Measurements from ENCODE around the gene ABCD4.

Gene ABCD4

DNA sequence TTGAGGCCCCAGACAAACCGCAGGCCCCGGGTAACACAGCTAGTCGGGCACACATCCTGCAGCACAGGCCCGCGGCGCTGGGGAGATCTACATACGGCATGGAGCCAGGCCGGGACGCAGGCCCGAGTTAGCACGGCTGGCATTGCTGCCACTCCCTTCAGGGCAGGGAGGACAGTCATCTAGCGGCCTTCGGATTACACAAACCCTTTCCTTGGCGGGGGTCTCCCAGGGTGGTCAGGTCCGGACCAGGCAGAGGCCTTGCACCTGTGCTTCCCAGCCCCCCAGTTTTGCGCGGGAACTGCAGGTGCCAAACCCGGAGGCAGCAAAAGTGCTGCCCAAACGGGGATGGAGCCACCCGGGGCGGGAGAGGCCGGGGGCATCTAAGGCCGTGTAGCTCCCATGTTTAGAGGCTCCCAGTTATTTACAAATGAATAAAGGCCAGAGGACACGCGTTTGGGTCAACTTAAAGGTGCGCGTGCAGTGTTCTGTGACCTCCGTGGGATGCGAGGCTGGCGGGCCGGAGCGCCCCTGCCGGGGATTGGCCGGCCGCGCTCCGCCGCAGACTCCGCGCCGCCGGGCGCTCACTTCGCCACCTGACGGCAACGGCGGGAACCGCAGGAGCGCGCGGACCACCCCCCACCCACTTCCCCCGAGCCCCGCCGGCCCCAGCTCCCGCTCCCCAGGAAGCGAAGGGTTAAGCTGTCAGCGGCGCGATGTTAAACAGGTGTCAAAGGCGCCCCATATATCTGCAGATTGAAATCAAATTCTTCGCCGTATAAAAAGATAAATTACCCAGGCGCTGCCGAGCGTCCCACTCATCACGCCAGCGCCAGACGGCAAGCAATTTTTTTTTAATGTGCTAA lies 45.4 kb downstream of the ABCD4 start:
- Histone ChIP-seq H3K4me3 (ENCODE audit: severe bottlenecking) (peak overlapping the region; percentile 37), H3K36me3 (ENCODE audit: low read depth) (no peaks in the 10 kb centered on the region), H3K9me3 (ENCODE audit: severe bottlenecking) (no peaks in the 10 kb centered on the region), H3K27ac (ENCODE audit: poor library complexity, severe bottlenecking) (no peak overlapping the region), H3K4me1 (ENCODE audit: insufficient read depth, poor library complexity, severe bottlenecking) (peaks cover 6% of the 10 kb centered on the region), H3K27me3 (ENCODE audit: insufficient read depth, poor library complexity, severe bottlenecking) (peaks cover 12% of the 10 kb centered on the region)
- TF ChIP-seq, protein P1, sequence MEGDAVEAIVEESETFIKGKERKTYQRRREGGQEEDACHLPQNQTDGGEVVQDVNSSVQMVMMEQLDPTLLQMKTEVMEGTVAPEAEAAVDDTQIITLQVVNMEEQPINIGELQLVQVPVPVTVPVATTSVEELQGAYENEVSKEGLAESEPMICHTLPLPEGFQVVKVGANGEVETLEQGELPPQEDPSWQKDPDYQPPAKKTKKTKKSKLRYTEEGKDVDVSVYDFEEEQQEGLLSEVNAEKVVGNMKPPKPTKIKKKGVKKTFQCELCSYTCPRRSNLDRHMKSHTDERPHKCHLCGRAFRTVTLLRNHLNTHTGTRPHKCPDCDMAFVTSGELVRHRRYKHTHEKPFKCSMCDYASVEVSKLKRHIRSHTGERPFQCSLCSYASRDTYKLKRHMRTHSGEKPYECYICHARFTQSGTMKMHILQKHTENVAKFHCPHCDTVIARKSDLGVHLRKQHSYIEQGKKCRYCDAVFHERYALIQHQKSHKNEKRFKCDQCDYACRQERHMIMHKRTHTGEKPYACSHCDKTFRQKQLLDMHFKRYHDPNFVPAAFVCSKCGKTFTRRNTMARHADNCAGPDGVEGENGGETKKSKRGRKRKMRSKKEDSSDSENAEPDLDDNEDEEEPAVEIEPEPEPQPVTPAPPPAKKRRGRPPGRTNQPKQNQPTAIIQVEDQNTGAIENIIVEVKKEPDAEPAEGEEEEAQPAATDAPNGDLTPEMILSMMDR (IDR thresholded peaks at IDR 0.05; ENCODE audit: poor library complexity, severe bottlenecking) = peak; percentile 99
- no peak for DNase-seq (ENCODE audit: low spot score)
- peak; percentile 46; the same call in 2 of the 3 replicates for ATAC-seq (ENCODE audit: low read depth)

DNA sequence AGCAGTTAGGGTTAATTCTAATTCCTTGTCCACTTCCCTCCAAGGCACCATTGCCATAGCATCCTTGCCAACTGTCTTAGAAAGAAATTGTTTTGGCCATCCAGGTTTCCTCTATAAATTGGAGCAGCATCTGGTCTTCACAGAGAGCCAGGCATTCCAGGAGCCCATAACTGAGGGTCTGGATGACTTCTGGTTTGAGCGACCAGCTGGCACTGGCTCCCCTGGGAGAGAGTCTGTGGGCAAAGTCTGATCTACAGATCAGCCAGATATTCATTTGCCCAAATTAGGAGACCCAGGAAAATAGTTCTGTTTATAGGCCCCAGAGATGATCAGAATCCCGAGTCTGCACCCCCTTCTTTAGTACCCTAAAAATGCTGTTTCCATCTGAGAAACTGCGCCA lies 47.5 kb downstream of the ABCD4 start:
- no peak for ATAC-seq (ENCODE audit: low read depth)
- TF ChIP-seq, protein P1 (IDR thresholded peaks at IDR 0.05; ENCODE audit: poor library complexity, severe bottlenecking) = no peak
- no peak for DNase-seq (ENCODE audit: low spot score)
- H3K4me3 ChIP-seq (ENCODE audit: severe bottlenecking) = no peak overlapping the region
- H3K9me3 ChIP-seq (ENCODE audit: severe bottlenecking) = no peaks in the 10 kb centered on the region
- H3K36me3 ChIP-seq (ENCODE audit: low read depth) = no peaks in the 10 kb centered on the region
- H3K4me1 ChIP-seq (ENCODE audit: insufficient read depth, poor library complexity, severe bottlenecking) = no peaks in the 10 kb centered on the region
- H3K27ac ChIP-seq (ENCODE audit: poor library complexity, severe bottlenecking) = no peak overlapping the region
- H3K27me3 ChIP-seq (ENCODE audit: insufficient read depth, poor library complexity, severe bottlenecking) = peaks cover 12% of the 10 kb centered on the region

DNA sequence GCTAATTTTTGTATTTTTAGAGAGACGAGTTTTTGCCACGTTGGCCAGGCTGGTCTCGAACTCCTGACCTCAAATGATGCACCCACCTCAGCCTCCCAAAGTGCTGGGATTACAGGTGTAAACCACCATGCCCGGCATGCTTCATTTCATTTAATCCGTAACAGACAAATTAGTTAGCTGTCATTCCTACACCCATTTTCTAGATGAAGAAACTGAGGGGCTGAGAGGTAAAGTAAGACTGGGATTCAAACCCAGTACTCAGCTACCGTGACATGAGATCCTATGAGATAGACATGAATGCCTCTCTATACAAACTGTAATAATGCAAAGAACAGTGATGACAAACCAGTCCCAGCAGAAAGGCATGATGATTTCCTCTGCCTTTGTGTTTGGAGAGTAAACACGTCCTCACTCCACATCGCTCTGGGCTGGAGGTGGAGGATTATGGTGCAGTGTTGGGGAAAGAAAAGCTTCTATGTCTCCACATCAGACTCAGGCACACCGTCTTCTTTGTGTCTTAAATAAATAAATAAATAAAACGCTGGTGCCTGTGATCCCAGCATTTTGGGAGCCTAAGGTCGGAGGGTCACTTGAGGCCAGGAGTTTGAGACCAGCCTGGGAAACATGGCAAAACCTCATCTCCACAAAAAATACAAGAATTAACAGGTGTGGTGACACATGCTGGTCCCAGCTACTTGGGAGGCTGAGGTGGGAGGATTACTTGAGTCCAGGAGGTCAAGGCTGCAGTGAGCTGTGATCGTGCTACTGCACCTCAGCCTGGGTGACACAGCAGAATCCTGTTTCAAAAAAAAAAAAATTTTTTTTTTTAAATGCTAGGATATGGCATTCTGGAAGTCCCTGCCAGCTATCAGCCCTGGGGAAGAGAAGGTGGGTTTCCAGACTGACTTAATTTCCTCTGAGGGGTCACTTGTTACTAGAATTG lies 53.0 kb downstream of the ABCD4 start:
- Histone ChIP-seq H3K9me3 (ENCODE audit: severe bottlenecking) (no peaks in the 10 kb centered on the region), H3K36me3 (ENCODE audit: low read depth) (no peaks in the 10 kb centered on the region), H3K27ac (ENCODE audit: poor library complexity, severe bottlenecking) (no peak overlapping the region), H3K27me3 (ENCODE audit: insufficient read depth, poor library complexity, severe bottlenecking) (peaks cover 16% of the 10 kb centered on the region), H3K4me1 (ENCODE audit: insufficient read depth, poor library complexity, severe bottlenecking) (no peaks in the 10 kb centered on the region), H3K4me3 (ENCODE audit: severe bottlenecking) (no peak overlapping the region)
- no peak for ATAC-seq (ENCODE audit: low read depth)
- TF ChIP-seq, protein P1 (IDR thresholded peaks at IDR 0.05; ENCODE audit: poor library complexity, severe bottlenecking) = no peak
- no peak for DNase-seq (ENCODE audit: low spot score)

DNA sequence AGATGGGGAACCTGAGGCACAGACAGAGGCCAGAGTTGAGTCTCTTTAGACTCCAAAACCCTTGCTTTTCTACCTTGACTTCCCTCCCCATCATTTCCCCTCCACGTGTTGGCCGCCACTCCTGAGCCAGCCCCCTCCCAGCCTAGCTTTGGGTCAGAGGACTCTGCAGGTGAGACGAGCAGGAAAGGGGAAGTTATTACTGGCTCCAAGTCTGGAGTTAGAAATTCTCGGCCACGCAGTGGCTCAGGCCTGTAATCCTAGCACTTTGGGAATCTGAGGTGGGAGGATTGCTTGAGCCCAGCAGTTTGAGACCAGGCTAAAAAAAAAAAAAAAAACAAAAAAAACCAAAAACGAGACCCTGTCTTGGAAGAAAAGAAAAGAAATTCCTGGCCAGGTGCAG lies 54.7 kb downstream of the ABCD4 start:
- DNase-seq (ENCODE audit: low spot score) = no peak
- peaks cover 33% of the 10 kb centered on the region for H3K27me3 ChIP-seq (ENCODE audit: insufficient read depth, poor library complexity, severe bottlenecking)
- no peaks in the 10 kb centered on the region for H3K4me1 ChIP-seq (ENCODE audit: insufficient read depth, poor library complexity, severe bottlenecking)
- no peaks in the 10 kb centered on the region for H3K9me3 ChIP-seq (ENCODE audit: severe bottlenecking)
- no peak overlapping the region for H3K27ac ChIP-seq (ENCODE audit: poor library complexity, severe bottlenecking)
- no peak for ATAC-seq (ENCODE audit: low read depth)
- H3K36me3 ChIP-seq (ENCODE audit: low read depth) = no peaks in the 10 kb centered on the region
- TF ChIP-seq, protein P1 (IDR thresholded peaks at IDR 0.05; ENCODE audit: poor library complexity, severe bottlenecking) = no peak
- H3K4me3 ChIP-seq (ENCODE audit: severe bottlenecking) = no peak overlapping the region
